GM19328 (cell line): ENCODE data around the gene PPA1.
"Not testable (repeated sequence)": the region's sequence is repeated elsewhere in the genome, so short reads cannot be mapped to it uniquely, and the experiment has no call there.

Experiments used
- ATAC-seq: cut with Tn5 transposase; IDR thresholded peaks from one replicate; pipeline ENCODE4 v1.9.1; 2021; ENCODE audit warnings: mild to moderate bottlenecking, moderate library complexity; ENCODE audit not compliant: unreplicated experiment

Gene PPA1

DNA sequence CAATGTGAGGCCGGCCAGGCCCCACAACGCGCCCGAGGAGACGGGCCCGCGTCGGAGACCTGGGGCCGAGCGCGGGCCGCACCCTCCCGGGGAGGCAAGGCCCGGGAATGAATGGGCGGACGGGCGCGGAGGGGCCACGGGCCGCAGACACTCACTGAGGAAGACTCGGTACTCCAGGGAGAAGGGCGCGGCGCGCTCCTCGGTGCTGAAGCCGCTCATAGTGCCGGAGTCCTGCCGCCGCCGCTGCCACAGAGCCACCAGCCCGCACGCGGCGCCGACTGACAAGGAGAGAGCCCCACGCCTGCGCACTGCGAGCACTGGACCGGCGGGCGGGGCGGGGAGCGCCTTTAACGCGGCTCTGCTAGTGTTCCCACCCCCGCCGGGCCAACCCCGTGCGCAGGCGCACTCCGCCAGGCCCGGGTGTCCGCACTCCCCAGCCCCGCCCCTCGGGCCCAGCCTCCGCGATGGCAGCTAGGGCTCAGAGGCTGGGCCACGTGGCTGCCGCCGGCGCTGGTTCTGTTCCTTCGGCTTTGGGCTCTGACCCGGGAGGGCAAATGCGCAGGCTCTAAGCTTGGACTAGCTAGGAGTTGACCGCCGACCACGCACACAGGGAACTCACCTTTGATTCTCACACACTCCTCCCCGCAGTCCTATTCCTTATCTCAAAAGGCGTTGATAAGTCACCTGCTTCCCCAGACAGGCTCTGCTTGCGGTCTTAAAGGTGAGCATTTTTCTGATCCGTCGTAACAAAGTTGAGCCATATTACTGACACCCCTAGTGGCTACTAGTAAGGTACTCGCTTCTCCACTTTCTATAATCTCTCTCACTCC lies at the start of gene PPA1:
PPA1 (minus strand) TSS at position 321 of the 830 bp plus-strand sequence; CDS start at position 219, 102 bp downstream.
- peak; percentile 80 for ATAC-seq

DNA sequence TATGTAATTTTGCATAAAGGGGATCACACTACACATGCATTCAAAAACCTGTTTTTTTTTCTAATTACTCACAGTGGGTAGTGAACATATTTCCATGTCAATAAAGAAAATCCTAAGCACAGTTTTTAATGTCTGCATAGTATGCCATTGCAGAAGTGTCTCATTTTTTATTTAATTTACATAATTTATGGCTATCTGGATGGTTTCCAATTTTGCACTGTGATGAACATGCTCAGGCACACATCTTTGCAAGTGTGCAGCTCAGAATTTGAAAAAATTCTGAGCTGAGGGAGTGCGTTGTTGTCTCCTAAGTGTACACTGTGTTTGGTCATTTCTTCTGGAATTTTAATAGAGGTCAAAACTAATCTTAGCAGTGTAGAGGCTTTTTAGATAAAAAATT lies 48.4 kb upstream of the PPA1 start:
- ATAC-seq: no peak

DNA sequence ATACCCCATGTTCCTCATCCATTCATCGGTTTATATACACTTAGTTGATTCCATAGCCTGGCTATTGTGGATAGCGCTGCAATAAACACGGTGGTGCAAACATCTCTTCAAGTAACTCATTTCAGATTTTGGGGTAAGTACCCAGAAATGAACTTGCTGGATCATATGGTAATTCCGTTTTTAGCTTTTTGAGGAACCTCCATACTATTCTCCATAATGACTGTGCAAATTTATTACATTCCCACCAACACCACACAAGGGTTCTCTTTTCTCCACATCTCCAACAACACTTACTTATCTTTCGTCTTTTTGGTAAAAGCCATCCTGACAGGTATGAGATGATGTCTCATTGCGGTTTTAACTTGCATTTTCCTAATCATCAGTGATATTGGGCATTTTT lies 46.9 kb upstream of the PPA1 start:
- no peak for ATAC-seq

DNA sequence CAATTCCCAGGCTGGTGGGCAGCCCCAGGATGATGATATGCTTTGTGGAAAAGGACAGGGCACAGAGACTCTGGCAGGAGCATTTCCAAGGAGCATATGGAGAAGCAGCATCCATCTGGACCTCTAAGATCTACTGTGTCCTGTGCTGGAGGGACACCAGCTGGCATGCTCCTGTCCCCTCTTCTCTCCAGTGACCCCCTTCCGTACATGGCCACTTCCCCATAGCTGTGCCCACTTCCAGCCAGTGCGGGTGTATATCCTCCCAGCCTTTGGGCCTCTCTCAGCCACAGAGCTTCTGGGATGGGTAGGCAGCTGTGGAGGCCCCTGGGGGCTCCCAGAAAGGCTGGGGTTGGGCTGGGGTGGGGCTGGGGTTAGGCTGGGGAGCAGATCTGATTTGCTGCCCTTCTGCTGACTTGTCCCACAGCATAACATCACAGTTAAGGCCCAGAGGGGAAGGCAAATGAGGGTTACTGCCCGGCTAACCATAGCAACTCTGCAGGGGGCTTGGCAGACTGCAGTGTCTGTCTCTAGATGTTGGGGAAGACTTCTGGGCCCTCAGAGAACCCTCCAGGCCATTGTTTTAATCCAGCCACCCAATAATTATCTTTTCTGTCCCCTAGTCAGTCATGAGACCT lies 44.3 kb upstream of the PPA1 start:
- no peak for ATAC-seq

DNA sequence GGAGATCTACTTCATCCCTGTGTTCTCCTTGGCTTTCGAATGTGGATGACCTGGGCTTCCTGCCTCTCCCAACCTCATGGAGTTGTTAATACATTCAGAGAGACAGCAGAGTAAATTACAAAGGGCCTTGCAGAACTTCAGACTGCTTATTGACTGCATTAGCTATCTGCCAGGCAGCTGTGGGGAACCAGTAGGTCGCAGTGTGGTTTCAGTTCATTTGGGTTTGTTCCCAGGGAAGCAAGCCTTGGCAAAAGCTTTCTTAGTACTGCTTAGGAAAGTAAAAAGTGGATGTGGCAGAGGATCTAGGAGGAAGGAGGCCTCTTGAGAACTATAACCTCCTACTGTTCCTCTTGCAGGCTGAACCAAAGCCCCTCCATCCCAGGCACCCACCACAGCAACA lies 41.4 kb upstream of the PPA1 start:
- no peak for ATAC-seq

DNA sequence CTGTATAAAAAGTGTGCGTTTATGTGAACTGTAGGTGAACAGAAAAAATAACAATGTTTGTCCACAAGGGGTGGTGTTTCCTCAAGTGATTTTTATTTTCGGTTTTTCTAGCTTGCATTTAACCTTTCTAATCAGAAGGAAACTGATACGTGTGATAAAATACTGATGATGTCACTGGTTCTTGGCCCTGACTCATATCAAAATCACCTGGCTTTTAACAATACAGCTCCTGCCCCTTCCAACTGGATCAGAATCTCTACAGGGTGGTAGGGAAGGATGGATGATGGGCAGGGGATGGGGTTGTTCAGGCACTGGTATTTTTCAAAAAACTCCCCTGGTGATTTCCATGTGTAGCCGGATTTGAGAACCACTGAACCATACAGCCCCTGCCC lies 39.7 kb upstream of the PPA1 start:
- no peak for ATAC-seq

DNA sequence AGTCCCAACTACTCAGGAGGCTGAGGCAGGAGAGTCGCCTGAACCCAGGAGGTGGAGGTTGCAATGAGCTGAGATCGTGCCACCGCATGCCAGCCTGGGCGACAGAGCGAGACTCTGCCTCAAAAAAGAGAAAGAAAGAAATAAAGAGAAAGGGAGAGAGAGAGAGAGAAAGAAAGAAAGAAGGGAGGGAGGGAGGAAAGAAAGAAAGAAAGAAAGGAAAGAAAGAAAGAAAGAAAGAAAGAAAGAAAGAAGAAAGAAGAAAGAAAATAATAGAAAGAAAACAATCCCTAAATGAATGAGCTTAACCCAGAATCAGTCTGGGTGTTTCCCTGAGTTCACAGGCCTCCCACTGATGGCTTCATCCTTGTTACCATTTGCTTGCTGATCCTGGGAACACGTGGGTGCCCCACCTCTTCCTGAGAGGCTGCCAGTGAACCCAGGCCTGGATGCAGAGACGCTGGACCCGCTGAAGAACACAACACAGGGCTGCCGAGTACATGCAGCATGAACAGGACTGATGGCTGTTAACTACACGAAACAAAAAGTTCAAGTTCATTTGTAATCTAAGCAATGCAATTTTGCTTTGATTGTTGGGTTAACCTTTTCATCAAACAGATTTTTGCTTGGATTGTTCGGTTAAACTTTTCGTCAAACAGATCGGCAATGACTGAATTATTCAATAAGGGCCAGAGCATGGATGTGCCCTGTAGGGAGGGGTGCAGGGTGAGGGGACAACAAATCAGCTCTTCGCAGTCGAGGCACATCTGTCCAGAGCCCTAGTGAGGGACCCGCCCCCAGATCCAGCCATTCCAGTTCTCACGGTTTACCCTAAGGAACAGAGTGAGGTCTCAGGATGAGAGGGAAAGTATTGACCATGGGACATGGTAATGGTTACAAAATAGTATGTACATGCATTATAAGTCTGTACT lies 39.0 kb upstream of the PPA1 start:
- ATAC-seq: no peak

DNA sequence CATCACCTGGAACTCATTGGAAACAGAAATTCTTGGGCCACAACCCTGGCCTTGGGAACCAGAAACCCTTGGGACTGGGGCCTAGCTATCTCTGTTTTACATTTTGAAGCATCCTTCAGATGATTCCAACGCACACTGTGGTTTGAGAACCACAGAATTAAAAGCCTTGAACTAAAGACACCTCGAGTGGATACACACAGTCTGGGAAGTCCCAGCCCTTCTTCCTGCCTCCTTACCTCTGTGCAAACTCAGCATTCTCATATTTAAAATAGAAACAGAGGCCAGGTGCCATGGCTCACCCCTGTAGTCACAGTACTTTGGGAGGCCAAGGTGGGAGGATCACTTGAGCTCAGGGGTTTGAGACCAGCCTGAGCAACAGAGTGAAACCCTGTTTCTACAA lies 37.7 kb upstream of the PPA1 start:
- no peak for ATAC-seq

DNA sequence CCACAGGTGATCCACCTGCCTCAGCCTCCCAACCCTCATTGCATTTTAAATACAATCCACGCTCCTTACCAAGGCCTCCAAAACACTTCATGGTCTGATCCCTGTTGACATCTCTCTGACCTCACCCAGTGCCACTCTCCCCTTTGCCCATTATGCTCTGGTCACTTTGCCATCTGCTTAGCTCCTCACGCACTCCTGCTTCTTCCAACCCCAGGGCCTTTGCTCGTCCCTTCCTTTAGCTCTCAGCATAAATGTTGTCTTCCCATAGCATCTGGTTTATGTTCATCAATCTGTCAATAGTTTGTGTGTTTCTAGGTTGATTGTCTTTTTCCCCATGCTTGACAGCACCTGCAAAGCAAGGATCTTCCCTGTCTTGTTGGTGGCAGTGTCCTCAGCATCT lies 36.5 kb upstream of the PPA1 start:
- ATAC-seq: no peak

DNA sequence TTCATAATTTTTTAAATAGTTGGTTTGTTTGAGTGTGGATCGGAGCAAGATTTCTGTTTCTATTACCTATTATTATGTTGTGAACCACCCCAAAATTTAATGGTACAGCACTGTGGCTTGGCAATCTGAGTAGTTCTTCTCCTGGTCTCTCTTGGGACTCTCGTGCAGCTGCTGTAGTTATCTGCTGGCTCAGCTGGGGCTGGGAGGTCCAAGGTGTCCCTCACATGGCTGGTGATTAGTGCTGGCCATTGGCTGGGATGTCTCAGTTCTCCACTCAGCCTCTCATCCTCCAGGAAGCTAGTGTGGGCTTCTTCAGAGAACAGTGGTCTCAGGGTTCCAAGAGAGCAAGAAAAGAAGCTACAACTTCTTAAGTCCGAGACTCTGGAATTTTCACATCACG lies 35.1 kb upstream of the PPA1 start:
- ATAC-seq: no peak

DNA sequence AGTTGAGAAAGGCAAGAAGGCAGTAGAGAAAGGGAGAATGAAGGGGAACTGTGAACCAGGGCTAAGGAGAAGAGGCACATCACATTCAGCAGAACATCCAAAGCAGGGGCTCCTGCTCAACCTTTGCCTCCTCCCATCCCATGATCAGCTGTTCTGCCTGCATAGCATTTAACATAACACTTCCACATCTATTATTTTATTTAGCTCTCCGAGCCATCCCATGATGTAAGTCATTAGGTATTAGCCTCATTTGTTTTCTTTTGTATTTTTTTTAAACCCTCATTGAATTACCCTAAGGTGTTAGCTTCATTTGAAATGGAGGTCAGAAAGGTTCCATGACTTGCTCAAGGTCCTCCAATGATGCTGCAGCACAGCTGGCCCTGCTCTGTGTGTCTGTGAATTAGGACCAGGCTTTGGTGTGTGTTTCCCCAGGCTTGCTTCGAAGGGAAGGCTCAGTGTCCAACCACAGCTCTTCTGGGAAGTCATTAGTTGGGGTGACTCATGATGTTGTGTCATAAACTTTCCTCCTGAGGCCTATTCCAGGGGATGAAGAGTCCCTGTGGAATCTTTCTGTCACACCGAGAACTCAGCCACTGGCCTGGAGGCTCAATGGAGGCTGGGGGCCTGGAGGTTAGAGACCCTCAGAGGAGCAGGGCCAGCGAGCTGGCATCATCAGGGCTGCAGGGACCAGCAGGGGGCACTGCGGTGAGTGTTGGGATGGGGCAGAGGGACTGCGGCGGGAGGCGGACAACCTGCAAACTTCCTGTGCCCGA lies 34.1 kb upstream of the PPA1 start:
- no peak for ATAC-seq

DNA sequence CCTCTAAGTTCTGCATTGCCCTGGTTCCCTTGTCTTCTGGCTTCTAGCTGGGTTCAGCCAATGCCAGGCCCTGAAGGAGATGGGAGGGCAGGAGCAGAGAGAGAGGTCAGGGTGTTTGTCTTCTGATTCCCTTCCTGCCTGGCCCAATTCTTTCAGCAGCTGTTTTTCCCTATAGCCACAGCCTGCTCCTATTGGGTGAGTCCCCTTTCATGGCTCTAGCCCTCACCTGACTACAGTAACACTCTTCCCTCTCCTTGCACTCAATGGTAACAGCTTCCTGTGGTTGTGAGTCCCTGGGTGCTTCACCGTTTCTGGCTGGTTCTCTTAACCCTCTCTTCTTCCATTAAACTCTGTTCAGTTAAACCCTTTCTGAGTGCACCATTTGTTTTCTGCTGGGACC lies 33.5 kb upstream of the PPA1 start:
- no peak for ATAC-seq

DNA sequence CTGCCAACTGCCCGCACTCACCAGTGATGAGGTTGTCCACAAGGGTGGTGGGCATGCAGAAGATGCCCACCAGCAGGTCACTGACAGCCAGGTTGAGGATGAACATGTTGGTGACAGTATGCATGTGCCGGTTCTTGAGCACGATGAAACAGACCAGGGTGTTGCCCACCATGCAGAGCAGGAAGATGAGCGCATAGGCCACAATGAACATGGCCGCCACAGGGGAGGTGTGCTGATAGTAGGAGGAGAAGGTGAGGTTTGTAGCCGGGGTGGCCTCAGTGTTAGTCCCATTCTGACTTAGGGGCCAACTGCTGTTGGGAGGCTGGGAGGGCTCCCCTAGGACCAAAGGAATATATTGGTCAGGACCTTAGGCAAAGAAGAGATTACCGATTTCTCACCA lies 32.8 kb upstream of the PPA1 start:
- no peak for ATAC-seq

DNA sequence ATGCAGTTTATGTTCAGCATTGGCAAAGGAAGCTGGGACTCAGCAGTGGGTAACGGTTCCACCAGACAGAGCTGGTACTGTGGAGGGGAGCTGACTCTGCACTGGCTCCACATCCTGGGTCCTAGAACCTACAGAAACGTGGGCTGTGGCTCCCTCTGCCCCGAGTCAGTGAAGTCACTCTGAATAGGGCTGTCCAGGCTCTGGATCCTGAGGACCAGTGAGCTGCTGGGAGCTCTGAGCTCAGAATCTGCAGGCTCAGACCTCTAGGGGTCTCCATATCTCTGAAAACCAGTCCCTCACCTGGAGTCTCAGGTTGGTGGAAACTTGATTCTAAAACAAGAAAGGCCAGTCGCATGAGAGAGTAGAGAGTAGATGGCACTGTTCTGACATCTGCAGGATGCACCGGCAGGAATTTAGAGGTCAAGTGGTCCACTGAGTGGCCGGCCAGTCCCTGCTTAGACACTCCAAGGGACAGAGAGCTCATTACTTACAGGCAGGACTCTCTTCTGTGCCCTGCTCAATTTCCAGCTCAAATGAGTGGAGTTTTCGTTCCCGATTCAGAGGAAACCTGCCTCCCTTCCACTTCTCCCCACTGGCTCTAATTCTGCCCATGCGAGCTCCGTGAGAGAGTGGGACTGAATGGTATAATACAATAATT lies 31.9 kb upstream of the PPA1 start:
- no peak for ATAC-seq

DNA sequence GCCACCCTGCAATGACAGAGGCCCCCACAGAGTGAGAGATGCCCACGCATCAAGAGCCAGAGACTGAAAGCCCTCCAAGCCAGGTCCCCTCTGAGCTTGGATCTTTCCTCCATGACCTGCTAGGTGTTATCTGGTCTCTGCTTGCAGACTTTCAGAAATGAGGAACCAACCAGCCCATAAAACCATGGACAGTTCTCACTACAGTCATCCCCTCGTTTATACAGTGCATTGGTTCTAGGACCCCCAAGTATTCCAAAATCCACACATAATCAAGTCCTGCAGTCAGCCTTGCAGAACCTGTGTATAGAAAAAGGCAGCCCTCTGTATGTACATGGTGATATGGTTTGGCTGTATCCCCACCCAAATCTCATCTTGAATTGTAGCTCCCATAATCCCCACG lies 27.5 kb upstream of the PPA1 start:
- ATAC-seq: no peak

DNA sequence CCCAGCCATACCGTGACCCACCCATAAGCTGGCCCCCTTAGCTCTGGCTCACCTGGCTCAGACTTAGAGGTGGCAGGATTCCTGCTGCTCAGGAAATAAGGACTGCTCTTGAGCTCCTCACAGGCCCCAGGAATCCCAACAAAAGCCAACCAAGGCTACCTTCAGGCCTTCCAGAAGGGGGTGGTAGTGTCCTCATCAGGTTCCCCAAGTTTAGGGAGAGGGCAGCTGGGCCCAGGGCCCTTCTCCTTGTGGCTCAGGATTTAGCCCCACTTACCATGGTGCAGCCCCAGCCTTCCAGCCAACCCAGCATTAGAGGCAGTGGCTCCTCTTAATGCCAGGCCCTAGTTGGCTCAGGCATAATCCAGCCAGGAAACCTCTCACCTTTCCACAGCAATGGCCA lies 27.0 kb upstream of the PPA1 start:
- no peak for ATAC-seq

DNA sequence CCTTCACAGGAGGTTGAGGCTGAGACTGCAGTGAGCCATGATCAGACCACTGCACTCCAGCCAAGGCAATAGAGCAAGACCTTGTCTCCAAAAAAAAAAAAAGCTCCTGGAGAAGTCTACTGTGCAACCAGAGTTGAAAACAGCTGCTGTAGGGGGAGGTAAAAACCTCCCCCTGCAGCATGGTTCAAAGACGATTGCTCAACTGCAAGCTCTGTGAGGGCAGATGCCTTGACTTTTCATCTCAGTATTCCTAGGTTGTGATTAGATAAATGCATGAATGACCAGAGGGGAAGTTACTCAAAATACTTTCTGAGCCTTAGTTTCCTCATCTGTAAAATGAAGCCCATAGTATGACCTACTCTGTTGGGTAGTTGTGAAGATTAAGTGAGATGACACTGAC lies 25.0 kb upstream of the PPA1 start:
- ATAC-seq: no peak

DNA sequence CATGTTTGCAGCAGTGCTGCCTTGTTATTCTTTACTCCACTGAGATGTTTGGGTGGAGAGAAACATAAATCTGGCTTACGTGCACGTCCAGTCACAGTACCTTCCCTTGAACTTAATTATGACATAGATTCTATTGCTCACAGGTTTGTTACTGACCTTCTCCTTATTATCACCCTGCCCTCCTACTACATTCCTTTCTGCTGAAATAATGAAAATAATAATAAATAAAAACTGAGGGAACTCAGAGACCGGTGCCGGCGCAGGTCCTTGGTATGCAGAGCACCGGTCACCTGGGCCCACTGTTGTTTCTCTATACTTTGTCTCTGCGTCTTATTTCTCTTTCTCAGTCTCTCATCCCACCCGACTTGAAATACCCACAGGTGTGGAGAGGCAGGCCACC lies 24.6 kb upstream of the PPA1 start:
- not testable (repeated sequence) for ATAC-seq

DNA sequence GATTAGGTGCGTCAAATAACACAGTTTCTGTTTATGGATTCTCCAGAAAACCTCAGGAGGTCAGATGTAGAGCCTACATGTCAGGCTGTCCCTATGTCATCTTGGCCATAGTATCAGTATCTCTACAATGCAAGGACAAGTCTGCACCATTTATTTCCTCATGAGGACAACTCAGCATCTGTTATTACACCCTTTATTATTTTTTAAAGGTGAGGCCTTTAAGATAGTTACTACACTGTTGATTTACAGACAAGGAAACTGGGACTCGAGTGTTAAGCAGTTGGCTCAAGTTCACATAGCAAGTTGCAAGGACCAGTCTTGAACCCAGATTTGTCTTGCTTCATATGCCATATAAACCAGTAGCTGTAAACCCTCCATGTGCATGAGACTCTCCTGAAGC lies 23.2 kb upstream of the PPA1 start:
- ATAC-seq: no peak
